B cell (primary cell): ENCODE data around the gene ENOX1. TPM values are rescaled to one million over a fixed set of nuclear protein-coding genes. Genes with fewer than 3 reads are reported as not detected.

ENCODE experiments used
- ATAC-seq: fragments of 200-7000 bp; cut with Tn5 transposase; one replicate; pipeline ENCODE4 v1.10.0; 2021; ENCODE audit warnings: low read depth, mild to moderate bottlenecking, moderate number of reproducible peaks, moderate library complexity
- CTCF ChIA-PET: fragments of 350-600 bp; sonication (Branson Sonifier 250); formaldehyde crosslinking; loops from one replicate; lab custom pipeline; 2021; ENCODE audit warnings: antibody characterized with exemption, inconsistent platforms; lab: Charles Lee
- POLR2A ChIA-PET: fragments of 350-600 bp; sonication (Branson Sonifier 250); formaldehyde crosslinking; loops from one replicate; lab custom pipeline; 2021; ENCODE audit warnings: antibody characterized with exemption; lab: Charles Lee
- DNase-seq: peaks from one replicate; pipeline ENCODE4 v3.0.0; 2013
- H2AFZ ChIP-seq: 2 replicates; pipeline ENCODE4 v1.6.1; 2012; ENCODE audit warnings: mild to moderate bottlenecking, low read depth, low read length; ENCODE audit not compliant: insufficient read depth, poor library complexity, severe bottlenecking
- H3K27ac ChIP-seq, 2 donors: 1 replicate in 1 of 2; 2 replicates in 1 of 2; pipeline ENCODE4 v1.5.1; 2012 to 2013; ENCODE audit warnings: low read length in 2 of 2, mild to moderate bottlenecking in 2 of 2, moderate library complexity in 1 of 2
- H3K27me3 ChIP-seq, 4 experiments: fragments of 200-600 bp in 1 of 4; sonication (generic) in 1 of 4; replicated peaks in 1 of 4; 1 replicate in 2 of 4; 2 replicates in 2 of 4; pipeline versions ENCODE4 v1.6.1 to v1.7.0; 2013 to 2016; ENCODE audit warnings: low read length in 3 of 4, mild to moderate bottlenecking in 2 of 4, mixed read lengths in 1 of 4, moderate library complexity in 1 of 4; ENCODE audit not compliant: insufficient read depth in 4 of 4, control insufficient read depth in 3 of 4; ENCODE audit errors: control extremely low read depth in 1 of 4
- H3K36me3 ChIP-seq, 2 experiments: replicated peaks in 1 of 2; 1 replicate in 1 of 2; 2 replicates in 1 of 2; pipeline versions ENCODE4 v1.6.1 to v1.7.1; 2013; ENCODE audit warnings: low read length in 1 of 2; ENCODE audit not compliant: insufficient read depth in 2 of 2, control insufficient read depth in 1 of 2; ENCODE audit errors: control extremely low read depth in 1 of 2, extremely low read depth in 1 of 2
- H3K4me1 ChIP-seq, 2 donors: fragments of 200-600 bp in 1 of 2; sonication (generic) in 1 of 2; 1 replicate in 1 of 2; 2 replicates in 1 of 2; pipeline versions ENCODE4 v1.5.1 to v1.6.1; 2013 to 2017; ENCODE audit warnings: low read length in 2 of 2; ENCODE audit not compliant: control insufficient read depth in 2 of 2, insufficient read depth in 2 of 2
- H3K4me2 ChIP-seq: replicated peaks from 2 replicates; pipeline ENCODE3; 2012; ENCODE audit warnings: mild to moderate bottlenecking, low read depth, low read length; ENCODE audit not compliant: poor library complexity, severe bottlenecking
- H3K4me3 ChIP-seq, 5 experiments: fragments of 200-600 bp in 1 of 5; sonication (generic) in 1 of 5; 1 replicate in 3 of 5; 2 replicates in 2 of 5; pipeline versions ENCODE4 v1.5.1 to v1.7.0; 2011 to 2016; ENCODE audit warnings: low read length in 4 of 5, mild to moderate bottlenecking in 4 of 5, low read depth in 2 of 5, control low read depth in 1 of 5, moderate library complexity in 1 of 5; ENCODE audit not compliant: insufficient read depth in 1 of 5; ENCODE audit errors: control extremely low read depth in 1 of 5, extremely low read depth in 1 of 5
- H3K79me2 ChIP-seq: fragments of 200-600 bp; sonication (generic); one replicate; pipeline ENCODE4 v1.6.0; 2016; ENCODE audit warnings: low read length; ENCODE audit not compliant: control insufficient read depth, insufficient read depth
- H3K9ac ChIP-seq: fragments of 200-600 bp; sonication (generic); 2 replicates; pipeline ENCODE4 v1.6.1; 2017; ENCODE audit warnings: mild to moderate bottlenecking, low read length, moderate library complexity
- H3K9me3 ChIP-seq, 3 donors: one replicate each; pipeline versions ENCODE4 v1.6.1 to v1.7.1; 2013; ENCODE audit warnings: low read length in 2 of 3; ENCODE audit not compliant: control insufficient read depth in 2 of 3, insufficient read depth in 1 of 3; ENCODE audit errors: control extremely low read depth in 1 of 3
- H4K20me1 ChIP-seq: 2 replicates; pipeline ENCODE4 v1.6.0; 2012; ENCODE audit warnings: mild to moderate bottlenecking, low read length; ENCODE audit not compliant: insufficient read depth, control insufficient read depth, poor library complexity, severe bottlenecking
- H3K27ac Mint-ChIP-seq: one replicate; pipeline ENCODE4 v1.8.0; 2021; ENCODE audit warnings: mixed read lengths
- H3K27me3 Mint-ChIP-seq: one replicate; pipeline ENCODE4 v1.8.0; 2021; ENCODE audit warnings: mixed read lengths
- H3K4me1 Mint-ChIP-seq: one replicate; pipeline ENCODE4 v1.8.0; 2021; ENCODE audit warnings: mixed read lengths
- H3K4me3 Mint-ChIP-seq: one replicate; pipeline ENCODE4 v1.8.0; 2021; ENCODE audit warnings: mixed read lengths
- H3K9me3 Mint-ChIP-seq: one replicate; pipeline ENCODE4 v1.8.0; 2022; ENCODE audit warnings: mixed read lengths; ENCODE audit not compliant: insufficient read depth
- EZH2 ChIP-seq: IDR thresholded peaks from 2 replicates; pipeline ENCODE4 v1.6.1; 2012; ENCODE audit warnings: borderline replicate concordance, low read depth, mild to moderate bottlenecking, moderate library complexity, low read length; ENCODE audit not compliant: insufficient read depth, poor library complexity, severe bottlenecking
- whole genome bisulfite sequencing: methylation state at CpG from one replicate; pipeline ENCODE4 v1.1.5; 2013; ENCODE audit warnings: missing lambda C conversion rate; ENCODE audit not compliant: insufficient coverage; 5-methylcytosine and 5-hydroxymethylcytosine counted together
- intact Hi-C: fragments of 100-400 bp; cut with micrococcal nuclease; formaldehyde crosslinking; loops from one replicate; pipeline ENCODE4 v1.10.0; 2022
- polyA plus RNA-seq: library from polyadenylated mRNA; depleted of rRNA; stranded (reverse); fragments of >200 nt; gene quantifications from 2 replicates; pipeline ENCODE4 v1.2.3, GENCODE V29; 2012
- total RNA-seq, 2 donors: library from RNA; stranded (reverse); fragments of 120-200 nt in 1 of 2; gene quantifications; 1 replicate in 1 of 2; 2 replicates in 1 of 2; pipeline versions ENCODE4 v1.2.3 to v1.2.4, GENCODE V29; 2013 to 2022
- TF ChIP-seq, protein P1 (sequence below): fragments of 200-600 bp; IDR thresholded peaks from one replicate; pipeline ENCODE4 v1.8.0; 2022; ENCODE audit warnings: antibody characterized with exemption, mild to moderate bottlenecking

The ENOX1 gene
- total and polyA plus RNA-seq, 2 donors (not counting 1 experiment from before 2014, with no cell fraction given) = not detected

DNA sequence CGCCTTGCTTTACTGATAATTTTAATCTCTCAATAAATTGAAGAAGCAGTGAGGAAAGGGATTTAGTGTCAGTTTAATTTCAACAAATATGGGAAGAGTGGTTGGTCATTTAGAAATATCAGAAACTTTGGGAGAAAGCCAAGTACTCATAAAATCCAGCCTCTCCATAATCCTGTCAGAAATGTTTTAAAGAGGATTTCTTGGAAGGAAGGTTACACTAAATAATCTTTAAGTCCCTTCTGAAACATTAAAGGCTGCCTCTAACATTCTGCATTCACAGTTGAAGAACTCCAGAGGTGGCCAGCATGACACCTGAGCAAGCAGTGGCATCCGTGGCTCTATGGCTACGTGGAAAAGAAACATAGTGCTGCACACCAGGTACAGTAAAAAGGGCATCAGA, 378.5 kb downstream of the ENOX1 start:
- H3K4me3 Mint-ChIP-seq = no peak overlapping the region
- POLR2A ChIA-PET = no interaction called here

DNA sequence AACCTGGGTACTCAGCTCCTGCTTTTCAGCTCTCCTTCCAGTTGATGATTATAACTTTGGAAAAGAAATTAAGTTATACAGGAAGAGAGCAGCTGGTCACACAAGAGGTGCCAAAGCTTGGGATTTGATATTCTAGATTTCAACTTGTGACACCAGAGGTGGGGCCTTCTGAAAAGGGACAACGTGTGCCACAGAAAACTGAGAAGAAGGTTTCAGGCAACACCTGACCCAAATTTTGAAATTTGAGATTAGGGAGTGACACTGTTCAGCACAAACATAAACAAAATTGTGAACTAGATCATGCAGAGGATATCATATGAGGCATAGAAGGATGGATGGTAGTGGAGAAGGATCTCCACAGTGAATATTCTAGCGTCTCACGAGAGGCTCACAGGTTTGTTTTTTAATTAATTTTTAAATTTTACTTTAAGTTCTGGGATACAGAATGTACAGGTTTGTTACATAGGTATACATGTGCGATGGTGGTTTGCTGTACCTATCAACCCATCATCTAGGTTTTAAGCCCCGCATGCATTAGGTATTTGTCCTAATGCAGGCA, 379.7 kb downstream of the ENOX1 start:
- Mint-ChIP-seq H3K4me3 (no peak overlapping the region), H3K4me1 (no peaks in the 10 kb centered on the region), H3K27me3 (peaks cover 22% of the 10 kb centered on the region), H3K27ac (no peak overlapping the region), H3K9me3 (no peaks in the 10 kb centered on the region)
- WGBS = 80% methylated on average over 1 of the region's 5 CpGs
- no peaks in the 10 kb centered on the region for H3K79me2 ChIP-seq
- H4K20me1 ChIP-seq = no peaks in the 10 kb centered on the region
- no peaks in the 10 kb centered on the region for H3K4me1 ChIP-seq
- H3K9me3 ChIP-seq = no peaks in the 10 kb centered on the region
- ChIA-PET CTCF (no interaction called here), POLR2A (no interaction called here)
- intact Hi-C loops = no loop called here
- no peaks in the 10 kb centered on the region for H3K36me3 ChIP-seq
- no peak overlapping the region for H3K4me2 ChIP-seq
- peaks cover 0 to 4% (median 0%) of the 10 kb centered on the region in 4 experiments for H3K27me3 ChIP-seq
- H3K27ac ChIP-seq = no peak overlapping the region
- no peak for ATAC-seq
- no peak overlapping the region for H3K9ac ChIP-seq
- H2AFZ ChIP-seq = no peak overlapping the region
- DNase-seq = no peak
- no peak for TF ChIP-seq EZH2
- TF ChIP-seq, protein P1, sequence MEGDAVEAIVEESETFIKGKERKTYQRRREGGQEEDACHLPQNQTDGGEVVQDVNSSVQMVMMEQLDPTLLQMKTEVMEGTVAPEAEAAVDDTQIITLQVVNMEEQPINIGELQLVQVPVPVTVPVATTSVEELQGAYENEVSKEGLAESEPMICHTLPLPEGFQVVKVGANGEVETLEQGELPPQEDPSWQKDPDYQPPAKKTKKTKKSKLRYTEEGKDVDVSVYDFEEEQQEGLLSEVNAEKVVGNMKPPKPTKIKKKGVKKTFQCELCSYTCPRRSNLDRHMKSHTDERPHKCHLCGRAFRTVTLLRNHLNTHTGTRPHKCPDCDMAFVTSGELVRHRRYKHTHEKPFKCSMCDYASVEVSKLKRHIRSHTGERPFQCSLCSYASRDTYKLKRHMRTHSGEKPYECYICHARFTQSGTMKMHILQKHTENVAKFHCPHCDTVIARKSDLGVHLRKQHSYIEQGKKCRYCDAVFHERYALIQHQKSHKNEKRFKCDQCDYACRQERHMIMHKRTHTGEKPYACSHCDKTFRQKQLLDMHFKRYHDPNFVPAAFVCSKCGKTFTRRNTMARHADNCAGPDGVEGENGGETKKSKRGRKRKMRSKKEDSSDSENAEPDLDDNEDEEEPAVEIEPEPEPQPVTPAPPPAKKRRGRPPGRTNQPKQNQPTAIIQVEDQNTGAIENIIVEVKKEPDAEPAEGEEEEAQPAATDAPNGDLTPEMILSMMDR = no peak
- H3K4me3 ChIP-seq = no peak overlapping the region

More for the DNA sequence above, 378.5 kb downstream of the ENOX1 start:
- Histone ChIP-seq H3K36me3 (no peaks in the 10 kb centered on the region), H3K9me3 (no peaks in the 10 kb centered on the region), H4K20me1 (no peaks in the 10 kb centered on the region), H2AFZ (no peak overlapping the region), H3K4me3 (no peak overlapping the region), H3K4me2 (no peak overlapping the region), H3K79me2 (no peaks in the 10 kb centered on the region), H3K9ac (no peak overlapping the region), H3K4me1 (no peaks in the 10 kb centered on the region), H3K27me3 (peaks cover 0 to 4% (median 0%) of the 10 kb centered on the region in 4 experiments), H3K27ac (no peak overlapping the region)
- Mint-ChIP-seq H3K27me3 (peaks cover 22% of the 10 kb centered on the region), H3K4me1 (no peaks in the 10 kb centered on the region), H3K27ac (no peak overlapping the region), H3K9me3 (no peaks in the 10 kb centered on the region)
- TF ChIP-seq EZH2 = no peak
- TF ChIP-seq, protein P1 = no peak
- WGBS = 83% methylated on average over 1 of the region's 3 CpGs
- DNase-seq (no peak), ATAC-seq (no peak)
- CTCF ChIA-PET = no interaction called here
- intact Hi-C loops = no loop called here
